Cardiac muscle cell (in vitro differentiated cells and primary cell): ENCODE measurements around the gene AFG1L. TPM values are rescaled to one million over a fixed set of nuclear protein-coding genes. Genes with fewer than 3 reads are reported as not detected.
A peak's percentile ranks its signal among the peaks of the same experiment; 100 is the strongest.

Experiments used
- DNase-seq, 2 donors: peaks; one replicate each; pipeline versions ENCODE4 v3.0.0 to v3.0.0-alpha.2; 2010 to 2017; ENCODE audit warnings: low read depth in 1 of 2, low spot score in 1 of 2
- H3K27ac ChIP-seq: fragments of 200-600 bp; sonication (generic); 2 replicates; pipeline ENCODE4 v1.5.1; 2016
- H3K27me3 ChIP-seq: fragments of 200-600 bp; sonication (generic); 2 replicates; pipeline ENCODE4 v1.6.0; 2016; ENCODE audit warnings: control low read depth
- H3K36me3 ChIP-seq: fragments of 200-600 bp; sonication (generic); 2 replicates; pipeline ENCODE4 v1.5.1; 2016; ENCODE audit warnings: control low read depth
- H3K4me1 ChIP-seq: fragments of 200-600 bp; sonication (generic); 2 replicates; pipeline ENCODE4 v1.8.1; 2017; ENCODE audit warnings: low read depth, mild to moderate bottlenecking, mixed run types
- H3K4me3 ChIP-seq: fragments of 200-600 bp; sonication (generic); 2 replicates; pipeline ENCODE4 v1.5.1; 2016; ENCODE audit warnings: mild to moderate bottlenecking
- H3K9me3 ChIP-seq: fragments of 200-600 bp; sonication (generic); 2 replicates; pipeline ENCODE4 v1.5.1; 2017; ENCODE audit warnings: low read depth, mild to moderate bottlenecking, control low read depth
- polyA plus RNA-seq: library from polyadenylated mRNA; unstranded; fragments of >200 nt; fragmentation: Nextera tagmentation; extraction: Ambion mirVana; gene quantifications from 2 replicates; pipeline ENCODE4 v1.2.1, GENCODE V29; 2016
- total RNA-seq: library from RNA; depleted of rRNA; stranded (reverse); fragments of >200 nt; gene quantifications from 2 replicates; pipeline ENCODE4 v1.2.3, GENCODE V29; 2016
- TF ChIP-seq, protein P1 (sequence below): IDR thresholded peaks from 2 replicates; pipeline ENCODE4 v1.5.1; 2012; ENCODE audit warnings: low read depth, mild to moderate bottlenecking, low read length

The AFG1L gene
- total and polyA plus RNA-seq, 2 experiments from 2014 or later, result 7.7 to 8.8 TPM

DNA sequence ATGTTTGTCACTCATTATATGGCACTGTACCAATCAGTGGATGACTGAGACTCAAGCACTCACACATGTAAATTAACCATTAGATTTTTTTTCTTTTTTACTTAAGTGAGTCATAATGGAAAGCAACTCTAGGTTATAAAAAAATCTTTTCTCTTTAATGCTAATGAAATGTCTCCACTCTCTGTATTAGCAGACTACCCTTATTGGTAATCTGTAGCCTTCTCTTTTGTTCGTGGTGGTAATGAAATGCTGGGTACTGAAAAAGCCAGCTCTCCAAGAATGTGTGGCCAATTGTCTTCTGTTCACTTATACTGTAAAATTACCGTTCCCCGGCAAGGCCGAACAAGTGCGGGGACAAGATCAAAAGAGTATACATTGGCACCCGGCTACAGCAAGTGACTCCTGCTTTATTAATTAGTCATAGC is 69.0 kb downstream of the AFG1L start:
- no peaks in the 10 kb centered on the region for H3K9me3 ChIP-seq
- TF ChIP-seq, protein P1, sequence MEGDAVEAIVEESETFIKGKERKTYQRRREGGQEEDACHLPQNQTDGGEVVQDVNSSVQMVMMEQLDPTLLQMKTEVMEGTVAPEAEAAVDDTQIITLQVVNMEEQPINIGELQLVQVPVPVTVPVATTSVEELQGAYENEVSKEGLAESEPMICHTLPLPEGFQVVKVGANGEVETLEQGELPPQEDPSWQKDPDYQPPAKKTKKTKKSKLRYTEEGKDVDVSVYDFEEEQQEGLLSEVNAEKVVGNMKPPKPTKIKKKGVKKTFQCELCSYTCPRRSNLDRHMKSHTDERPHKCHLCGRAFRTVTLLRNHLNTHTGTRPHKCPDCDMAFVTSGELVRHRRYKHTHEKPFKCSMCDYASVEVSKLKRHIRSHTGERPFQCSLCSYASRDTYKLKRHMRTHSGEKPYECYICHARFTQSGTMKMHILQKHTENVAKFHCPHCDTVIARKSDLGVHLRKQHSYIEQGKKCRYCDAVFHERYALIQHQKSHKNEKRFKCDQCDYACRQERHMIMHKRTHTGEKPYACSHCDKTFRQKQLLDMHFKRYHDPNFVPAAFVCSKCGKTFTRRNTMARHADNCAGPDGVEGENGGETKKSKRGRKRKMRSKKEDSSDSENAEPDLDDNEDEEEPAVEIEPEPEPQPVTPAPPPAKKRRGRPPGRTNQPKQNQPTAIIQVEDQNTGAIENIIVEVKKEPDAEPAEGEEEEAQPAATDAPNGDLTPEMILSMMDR, result no peak
- no peaks in the 10 kb centered on the region for H3K36me3 ChIP-seq
- H3K27ac ChIP-seq, result no peak overlapping the region
- no peaks in the 10 kb centered on the region for H3K4me1 ChIP-seq
- DNase-seq, result no peak
- no peak overlapping the region for H3K4me3 ChIP-seq
- no peaks in the 10 kb centered on the region for H3K27me3 ChIP-seq

DNA sequence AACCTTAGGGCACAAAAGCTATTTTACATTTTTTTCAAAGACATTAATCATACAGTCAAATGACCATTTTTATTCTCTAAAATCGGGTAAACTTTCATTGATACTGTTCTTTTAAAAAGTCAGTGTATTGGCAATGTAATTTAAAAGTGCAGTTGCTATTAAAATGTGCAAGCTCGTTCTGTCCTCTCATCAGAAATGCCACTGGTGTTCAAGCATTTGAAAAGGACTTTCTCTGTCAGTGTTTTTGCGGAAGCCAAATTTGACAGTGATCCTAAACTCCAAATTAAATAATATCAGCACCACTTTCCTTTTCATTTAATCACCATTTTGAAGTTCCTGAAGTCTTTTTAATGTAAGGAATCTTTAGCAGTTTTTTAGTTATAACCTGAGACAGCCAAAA is 69.6 kb downstream of the AFG1L start:
- TF ChIP-seq, protein P1, result no peak
- Histone ChIP-seq H3K27me3 (no peaks in the 10 kb centered on the region), H3K9me3 (no peaks in the 10 kb centered on the region), H3K4me1 (no peaks in the 10 kb centered on the region), H3K27ac (no peak overlapping the region), H3K4me3 (no peak overlapping the region), H3K36me3 (no peaks in the 10 kb centered on the region)
- DNase-seq, result no peak

DNA sequence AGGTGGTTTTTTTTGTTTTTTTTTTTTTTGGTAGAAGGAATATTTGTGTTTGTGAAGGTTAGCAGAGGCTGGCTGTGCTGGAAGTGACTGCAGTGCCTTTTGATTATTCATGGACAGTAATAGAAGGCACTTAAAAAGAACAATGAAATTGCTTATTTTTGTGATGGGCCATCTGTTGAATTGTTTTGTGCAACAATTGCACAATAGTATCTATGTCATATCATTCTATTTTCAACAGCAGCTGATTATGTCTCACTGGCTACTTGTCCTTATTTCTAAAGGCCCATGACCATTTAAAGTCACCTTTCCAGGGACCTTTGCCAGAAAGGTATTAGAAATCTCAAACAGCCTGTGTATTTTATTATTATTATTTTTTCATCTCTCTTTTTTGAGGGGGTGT is 70.6 kb downstream of the AFG1L start:
- Histone ChIP-seq H3K27ac (no peak overlapping the region), H3K4me1 (no peaks in the 10 kb centered on the region), H3K27me3 (no peaks in the 10 kb centered on the region), H3K9me3 (no peaks in the 10 kb centered on the region), H3K4me3 (no peak overlapping the region), H3K36me3 (no peaks in the 10 kb centered on the region)
- TF ChIP-seq, protein P1, result no peak
- DNase-seq, result peak in 1 of 2 donors; percentile 9

DNA sequence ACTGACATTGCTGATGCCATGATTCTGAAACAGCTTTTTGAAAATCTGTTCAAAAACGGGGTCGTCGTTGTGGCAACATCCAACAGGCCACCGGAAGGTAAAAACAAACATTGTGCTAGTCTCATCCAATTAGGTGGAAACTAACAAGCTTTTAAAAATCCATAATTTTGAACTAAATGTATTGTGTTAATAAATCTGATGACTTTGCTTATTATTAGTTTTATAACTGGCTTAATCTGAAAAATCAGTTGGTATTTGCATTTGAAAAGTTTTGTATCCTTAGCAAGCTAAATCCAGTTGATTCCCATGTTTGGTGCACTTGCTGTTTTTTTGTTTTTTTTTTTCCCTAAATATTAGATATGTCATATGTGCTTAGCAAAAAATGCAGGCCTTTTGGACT is 71.4 kb downstream of the AFG1L start:
- no peak for DNase-seq
- TF ChIP-seq, protein P1, result no peak
- Histone ChIP-seq H3K9me3 (no peaks in the 10 kb centered on the region), H3K4me1 (no peaks in the 10 kb centered on the region), H3K4me3 (no peak overlapping the region), H3K36me3 (no peaks in the 10 kb centered on the region), H3K27me3 (no peaks in the 10 kb centered on the region), H3K27ac (no peak overlapping the region)

DNA sequence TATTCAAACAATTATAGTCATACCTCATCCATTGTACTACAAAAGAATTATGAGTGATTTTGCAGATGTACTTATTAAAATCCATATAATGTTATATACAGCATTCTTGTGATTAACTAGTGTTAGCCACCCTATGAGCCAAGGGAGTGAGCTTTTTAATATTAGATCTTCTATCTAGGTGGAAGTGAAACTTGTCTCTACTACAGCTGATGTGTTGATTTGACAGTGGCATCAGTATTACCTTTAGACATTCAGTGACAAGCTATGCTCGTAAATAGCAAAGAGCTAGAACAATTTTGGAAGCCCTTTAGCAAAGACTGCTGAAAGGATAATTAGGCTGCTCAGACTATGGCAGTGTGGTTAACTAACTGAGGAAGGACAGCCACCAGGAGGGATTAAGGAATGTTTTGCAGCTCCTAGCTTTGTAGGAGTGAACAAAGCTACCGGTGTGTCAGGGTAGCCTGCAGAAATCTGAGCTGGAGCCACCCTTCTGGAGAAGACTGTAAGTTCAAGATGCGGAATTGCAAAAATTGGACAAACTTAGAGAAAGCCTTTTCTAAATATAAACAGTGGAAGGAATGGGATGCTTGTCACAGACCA is 73.7 kb downstream of the AFG1L start:
- Histone ChIP-seq H3K4me3 (no peak overlapping the region), H3K4me1 (no peaks in the 10 kb centered on the region), H3K27ac (no peak overlapping the region), H3K9me3 (no peaks in the 10 kb centered on the region), H3K27me3 (no peaks in the 10 kb centered on the region), H3K36me3 (no peaks in the 10 kb centered on the region)
- TF ChIP-seq, protein P1, result no peak
- no peak for DNase-seq
